ENCODE measurements around the gene LYRM1. TPM values are rescaled to one million over a fixed set of nuclear protein-coding genes. Genes with fewer than 3 reads are reported as not detected.
A peak's percentile ranks its signal among the peaks of the same experiment; 100 is the strongest.

LYRM1 gene
- total RNA-seq, 1 donor from 2014 or later = 33.9 TPM

DNA sequence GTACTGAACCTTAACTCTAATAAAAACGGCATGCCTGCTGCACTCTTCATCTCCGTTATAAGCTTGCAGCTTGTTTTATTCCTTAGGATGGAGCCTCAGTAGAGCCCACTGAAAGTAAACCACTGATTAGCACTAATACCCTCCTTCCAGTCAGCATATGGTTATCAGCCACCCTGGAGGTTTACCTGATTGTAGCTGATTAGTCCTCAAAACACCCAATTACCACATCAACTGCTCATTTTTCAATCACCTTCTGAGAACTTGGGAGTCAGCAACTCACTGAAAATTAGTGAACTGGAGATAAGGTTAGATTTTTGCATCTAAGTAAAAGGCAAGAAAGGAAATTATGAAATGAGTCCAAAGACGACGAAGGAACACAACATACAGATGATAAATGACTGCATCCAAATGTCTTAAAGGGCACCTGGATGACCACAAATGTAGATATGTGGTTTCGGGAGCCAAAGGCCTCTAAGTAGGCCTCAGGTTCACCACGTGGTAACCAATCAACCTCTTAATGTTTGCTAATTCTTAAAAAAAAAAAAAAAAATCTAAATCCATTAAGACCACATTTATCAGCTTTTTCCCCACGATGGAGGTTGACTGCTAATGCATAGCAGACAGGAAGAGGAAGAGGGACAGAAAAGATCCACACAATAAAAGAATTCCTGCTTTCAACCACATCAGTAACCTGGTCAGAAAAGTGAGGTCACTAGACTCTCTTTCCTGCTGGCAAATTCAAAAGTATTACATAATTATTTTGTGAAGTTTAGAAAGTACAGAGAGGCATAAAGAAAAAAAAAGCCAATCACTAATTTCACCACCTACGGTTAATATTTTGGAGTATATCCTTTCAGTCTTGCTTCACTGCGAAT is 28.4 kb upstream of the LYRM1 start:
- no peak for ATAC-seq
- DNase-seq (ENCODE audit: low spot score) = no peak

DNA sequence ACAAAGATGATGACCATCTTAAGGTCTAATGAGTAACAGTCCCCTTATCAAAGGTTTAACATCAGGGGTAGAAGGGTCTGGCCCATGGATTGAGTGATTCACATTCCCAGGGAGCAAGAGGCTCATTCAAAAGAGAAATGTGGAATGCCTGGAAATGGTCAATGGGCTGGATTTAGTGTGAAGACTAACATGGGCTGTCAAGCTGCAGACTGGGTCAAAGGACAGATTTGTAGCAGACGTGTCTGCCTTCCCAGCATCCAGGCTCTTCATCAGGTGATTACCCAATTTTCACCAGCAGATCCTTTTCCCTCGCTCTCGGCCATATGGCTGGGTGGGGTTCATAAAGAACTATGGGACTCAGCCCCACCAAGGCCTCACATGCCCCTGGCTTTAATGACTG is 27.2 kb upstream of the LYRM1 start:
- ATAC-seq (peak; percentile 56), DNase-seq (ENCODE audit: low spot score) (no peak)

DNA sequence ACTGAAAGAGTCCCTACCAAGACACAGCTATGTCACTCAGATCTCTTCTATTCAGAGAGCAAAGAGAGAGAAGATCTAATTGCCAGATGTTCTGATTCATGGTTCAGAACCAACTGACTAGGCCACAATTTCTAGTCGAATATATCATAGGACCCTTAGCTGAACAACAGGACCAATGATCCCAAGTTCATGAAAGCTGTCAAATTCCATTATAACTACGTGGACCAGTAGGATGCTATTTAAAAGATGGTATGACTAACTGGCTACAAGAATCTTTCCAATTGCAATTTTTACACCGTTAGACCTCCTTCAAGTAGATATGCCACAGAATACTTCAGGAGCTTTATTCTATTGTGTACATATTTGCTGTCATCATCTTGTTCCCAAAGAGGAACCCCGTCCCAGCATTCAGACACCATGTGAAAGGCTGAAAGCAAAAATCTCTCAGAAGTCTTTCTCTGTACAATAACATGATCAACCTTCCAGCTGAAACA is 26.4 kb upstream of the LYRM1 start:
- no peak for ATAC-seq

DNA sequence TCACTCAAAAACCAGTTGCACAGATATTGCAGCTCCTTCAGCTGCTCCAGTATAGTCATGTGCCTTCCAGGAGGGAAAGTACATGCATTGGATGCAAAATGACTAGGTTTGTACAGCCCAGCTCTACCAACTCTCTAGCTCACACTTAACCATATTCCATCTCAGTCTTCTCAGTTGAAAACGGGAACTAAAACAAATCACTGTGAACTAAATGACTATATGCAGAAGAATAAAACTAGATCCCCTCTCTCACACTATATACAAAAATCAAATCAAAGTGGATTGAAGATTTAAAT is 25.3 kb upstream of the LYRM1 start:
- DNase-seq (ENCODE audit: low spot score) (no peak), ATAC-seq (no peak)

More for the DNA sequence above, 26.4 kb upstream of the LYRM1 start:
- DNase-seq (ENCODE audit: low spot score) = no peak

DNA sequence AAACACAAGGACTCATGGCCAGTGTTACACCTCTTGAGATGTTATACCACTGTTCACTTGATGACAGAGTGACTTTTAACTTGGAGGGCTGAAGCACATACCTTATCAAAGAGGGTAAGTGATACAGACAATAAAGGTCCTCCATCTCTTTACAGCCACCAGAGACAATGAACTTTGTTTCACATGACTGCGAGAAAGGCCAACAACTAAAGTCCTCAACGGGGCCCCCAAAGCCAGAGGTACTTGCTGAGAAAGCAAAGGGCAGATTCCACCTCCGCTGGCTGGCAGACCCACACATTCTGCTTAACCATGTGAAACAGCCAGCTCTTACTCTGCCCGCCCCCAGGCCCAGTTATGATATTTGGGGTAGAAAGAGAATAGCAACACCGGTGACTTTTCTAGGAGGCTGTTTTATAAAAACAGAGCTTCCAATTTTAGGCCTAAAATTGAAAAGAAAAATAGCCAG is 21.9 kb upstream of the LYRM1 start:
- DNase-seq (ENCODE audit: low spot score) = peak; percentile 83
- peak; percentile 76 for ATAC-seq

DNA sequence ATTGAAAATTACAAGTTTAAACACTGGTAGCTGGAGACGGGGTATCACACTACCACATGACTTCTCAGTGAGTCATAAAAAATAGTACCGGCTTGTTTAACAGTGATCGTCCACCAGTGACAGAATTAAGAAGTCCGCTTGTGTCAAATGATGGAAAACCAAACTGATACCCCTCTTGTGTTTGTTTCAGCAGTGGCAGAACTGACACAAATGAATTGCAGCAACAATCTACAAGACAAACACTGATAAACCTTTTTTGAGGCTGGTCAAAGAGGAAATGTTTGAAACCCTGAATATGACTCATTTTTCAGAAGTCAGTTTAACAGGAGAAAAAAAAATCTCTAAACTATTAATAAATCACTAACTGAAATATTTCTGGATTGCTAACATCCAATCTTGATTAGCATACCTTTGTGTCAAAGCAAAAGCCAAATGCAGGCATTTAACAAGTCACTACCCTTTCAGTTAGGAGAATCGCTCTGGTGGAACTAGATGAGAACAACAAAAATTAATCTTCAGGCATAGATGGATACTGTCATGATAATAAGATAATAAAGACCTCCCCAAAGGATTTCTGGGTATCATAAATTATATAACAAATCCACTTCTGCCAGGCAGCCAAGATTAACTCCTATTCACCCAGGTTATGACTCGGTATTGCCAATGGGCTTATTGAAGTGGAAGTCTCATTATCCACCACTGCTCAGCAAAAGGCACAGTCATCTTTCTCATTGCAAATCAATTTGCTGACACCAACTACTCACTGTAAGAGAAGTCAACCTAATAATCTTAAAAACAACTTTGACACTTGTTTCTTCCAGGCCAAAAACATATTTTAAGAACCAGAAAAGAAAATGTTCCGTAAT is 21.2 kb upstream of the LYRM1 start:
- DNase-seq (ENCODE audit: low spot score) (no peak), ATAC-seq (no peak)

DNA sequence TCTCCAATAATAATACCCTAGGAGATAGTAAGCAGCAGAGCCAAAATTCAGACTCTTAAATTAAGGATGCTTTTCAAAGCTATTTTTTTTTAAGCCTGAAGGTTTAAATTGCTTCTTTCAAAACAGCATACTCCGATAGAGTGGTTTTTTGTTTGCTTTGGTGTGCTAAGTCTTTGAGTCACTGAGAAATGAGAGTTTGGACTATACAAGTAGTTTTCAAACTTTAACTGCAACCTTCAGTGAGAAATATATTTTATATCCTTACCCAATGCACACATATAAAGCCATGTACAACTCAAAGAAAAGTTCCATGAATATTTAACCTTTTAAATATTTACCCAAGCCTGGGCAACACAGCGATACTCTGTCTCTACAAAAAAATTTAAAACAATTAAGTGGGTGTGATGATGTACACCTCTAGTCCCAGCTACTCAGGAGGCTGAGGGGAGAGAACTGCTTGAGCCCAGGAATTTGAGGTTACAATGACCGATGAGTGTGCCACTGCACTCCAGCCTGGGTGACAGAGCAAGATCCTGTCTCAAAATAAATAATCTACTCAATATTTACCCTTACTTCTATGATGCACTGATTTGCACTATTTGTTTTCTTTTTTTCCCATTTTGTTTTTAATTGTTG is 19.6 kb upstream of the LYRM1 start:
- ATAC-seq (peak; percentile 7), DNase-seq (ENCODE audit: low spot score) (no peak)

DNA sequence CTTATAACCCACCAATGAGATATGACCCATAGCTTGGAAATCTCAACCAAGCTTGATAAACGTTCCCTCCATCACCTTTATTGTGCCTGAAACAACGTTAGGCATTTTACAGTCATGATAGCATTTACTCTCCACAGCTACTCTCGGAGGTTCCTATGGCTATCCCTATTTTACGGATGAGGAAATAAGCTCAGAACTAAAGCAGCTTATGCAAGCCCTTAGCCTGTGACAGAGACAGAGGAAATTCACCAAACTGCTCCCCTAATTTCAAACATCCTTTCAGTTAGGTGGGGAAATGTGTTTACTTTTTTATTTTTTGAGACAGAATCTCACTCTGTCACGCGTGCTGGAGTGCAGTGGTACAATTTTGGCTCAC is 19.1 kb upstream of the LYRM1 start:
- ATAC-seq = peak; percentile 9

DNA sequence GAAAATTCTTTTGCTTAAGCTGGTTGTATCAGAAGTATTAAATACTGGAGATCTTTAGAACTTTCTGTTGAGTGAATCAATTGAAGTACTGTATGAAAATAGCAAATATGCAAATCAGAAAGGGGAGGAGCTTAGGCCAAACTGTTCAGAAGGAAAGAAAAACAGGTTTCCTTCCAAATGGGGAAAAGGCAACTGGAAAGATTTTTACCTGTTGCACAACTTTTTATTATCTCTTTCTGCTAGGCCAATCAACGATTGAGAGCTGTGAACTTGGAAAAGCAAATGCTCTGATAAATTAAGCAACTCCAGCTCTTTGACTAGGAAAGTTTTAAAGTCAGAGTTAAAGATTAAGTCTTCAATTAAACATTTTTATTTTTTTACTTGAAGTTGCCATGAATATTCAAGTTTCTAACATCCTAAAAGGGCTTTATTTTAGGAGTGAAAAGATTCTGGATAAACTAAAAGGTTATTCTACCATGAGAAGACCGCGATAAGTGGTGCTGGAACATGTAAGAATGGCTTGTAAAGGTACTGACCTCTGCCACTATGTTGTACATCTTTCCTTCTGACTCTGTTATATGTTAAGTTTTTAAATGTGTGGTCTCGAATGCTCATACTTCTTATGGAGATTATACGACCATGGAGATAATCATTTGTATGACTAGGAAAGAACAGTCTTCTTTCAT is 16.9 kb upstream of the LYRM1 start:
- ATAC-seq = peak; percentile 55

More for the DNA sequence above, 19.1 kb upstream of the LYRM1 start:
- DNase-seq (ENCODE audit: low spot score) = no peak

DNA sequence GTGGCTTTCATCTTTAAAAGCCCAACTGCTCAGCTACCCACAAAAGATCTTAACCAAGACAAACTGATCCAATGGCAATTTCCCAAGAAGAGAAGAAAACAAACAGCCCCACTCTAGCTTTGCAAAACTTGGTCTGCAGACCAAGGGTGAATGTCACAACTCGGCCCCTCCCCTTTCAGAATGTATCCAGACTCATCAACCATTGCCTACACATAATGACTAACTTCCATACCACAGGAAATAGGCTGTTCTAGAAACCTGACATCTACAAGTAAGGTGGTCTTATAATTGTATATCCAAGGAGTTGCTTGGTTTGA is 16.4 kb upstream of the LYRM1 start:
- DNase-seq (ENCODE audit: low spot score) (peak; percentile 78), ATAC-seq (peak; percentile 69)

More for the DNA sequence above, 16.9 kb upstream of the LYRM1 start:
- no peak for DNase-seq (ENCODE audit: low spot score)

DNA sequence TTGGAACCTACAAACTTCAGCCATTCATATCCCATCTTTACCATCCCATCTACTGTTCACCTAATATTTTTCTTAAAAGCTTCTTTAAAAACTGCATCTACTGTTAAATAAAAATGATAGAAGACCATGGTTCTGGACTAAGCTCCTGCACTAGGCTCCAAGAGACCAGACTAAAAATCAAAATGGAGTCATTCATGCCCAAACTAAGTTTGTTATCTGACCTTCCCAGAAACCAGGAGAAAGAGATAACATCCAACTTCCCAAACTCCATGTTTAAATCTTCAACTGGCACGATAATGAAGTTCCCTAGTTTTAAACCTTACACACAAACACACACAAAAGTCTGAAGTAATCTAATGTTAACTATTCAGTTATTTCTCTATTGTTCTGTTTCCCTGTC is 14.3 kb upstream of the LYRM1 start:
- DNase-seq (ENCODE audit: low spot score) = no peak

DNA sequence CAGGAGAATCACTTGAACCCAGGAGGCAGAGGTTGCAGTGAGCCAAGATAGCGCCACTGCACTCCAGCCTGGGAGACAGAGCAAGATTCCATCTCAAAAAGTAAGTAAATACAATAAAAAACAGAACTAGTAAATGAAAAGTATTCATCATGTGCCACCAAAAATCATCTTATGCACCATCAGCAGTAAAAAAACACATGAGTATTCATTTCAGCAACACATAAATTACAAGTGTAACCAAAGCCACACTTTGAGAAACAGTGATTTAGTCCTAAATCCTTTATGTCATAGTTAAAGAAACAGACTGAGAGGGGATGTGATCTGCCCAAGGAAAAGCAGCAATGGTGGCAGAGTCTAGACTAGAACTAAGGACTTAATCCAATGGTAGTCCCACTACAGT is 13.4 kb upstream of the LYRM1 start:
- ATAC-seq = no peak

More for the DNA sequence above, 14.3 kb upstream of the LYRM1 start:
- no peak for ATAC-seq

DNA sequence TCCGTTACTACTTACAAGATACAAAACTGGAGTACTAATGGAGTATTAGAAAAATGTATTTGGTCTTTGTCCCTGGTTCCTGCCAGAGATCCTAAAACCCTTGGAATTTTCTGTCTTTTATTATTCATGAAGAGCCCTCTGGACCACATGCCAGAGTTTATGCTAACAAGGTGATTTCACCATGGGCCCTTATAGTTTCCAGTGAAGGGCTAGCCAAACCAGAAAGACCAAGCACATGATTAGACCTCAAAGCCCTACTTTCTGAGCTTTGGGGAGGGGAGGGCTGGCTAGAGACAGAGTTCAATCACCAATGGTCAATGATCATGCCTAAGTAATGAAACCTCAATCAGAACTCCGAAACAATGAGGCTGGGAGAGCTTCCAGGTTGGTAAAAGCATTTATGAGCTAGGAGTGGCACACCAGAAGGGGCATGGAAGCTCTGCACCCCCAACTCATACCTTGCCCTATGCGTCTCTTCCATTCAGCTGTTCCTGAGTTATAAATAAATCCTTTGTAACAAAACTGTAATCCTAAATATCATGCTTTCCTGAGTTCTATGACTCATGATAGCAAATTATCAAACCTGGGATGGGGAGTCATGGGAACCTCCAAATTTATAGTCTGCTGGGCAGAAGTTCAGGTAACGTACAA is 10.8 kb upstream of the LYRM1 start:
- no peak for DNase-seq (ENCODE audit: low spot score)
- peak; percentile 64 for ATAC-seq

More for the DNA sequence above, 13.4 kb upstream of the LYRM1 start:
- no peak for DNase-seq (ENCODE audit: low spot score)

DNA sequence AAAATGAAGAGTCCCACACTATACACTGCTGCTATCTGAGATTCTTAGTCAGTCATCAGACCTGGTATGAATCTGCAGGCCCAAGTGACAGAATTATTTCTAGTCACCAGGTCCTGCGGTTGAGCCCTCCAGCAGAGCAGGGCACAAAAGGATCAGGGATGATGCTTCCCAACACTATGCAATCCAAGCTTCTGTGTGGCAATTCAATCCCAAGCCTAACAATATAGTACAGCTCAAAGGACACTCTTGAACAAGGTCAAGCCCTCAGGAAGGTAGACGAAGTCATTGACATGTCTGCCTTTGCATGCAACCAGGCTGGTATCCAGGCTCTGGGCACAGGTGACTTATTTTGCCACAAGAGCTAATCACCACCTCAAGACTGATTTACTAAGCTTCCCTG is 6.2 kb upstream of the LYRM1 start:
- DNase-seq (ENCODE audit: low spot score) (no peak), ATAC-seq (no peak)

DNA sequence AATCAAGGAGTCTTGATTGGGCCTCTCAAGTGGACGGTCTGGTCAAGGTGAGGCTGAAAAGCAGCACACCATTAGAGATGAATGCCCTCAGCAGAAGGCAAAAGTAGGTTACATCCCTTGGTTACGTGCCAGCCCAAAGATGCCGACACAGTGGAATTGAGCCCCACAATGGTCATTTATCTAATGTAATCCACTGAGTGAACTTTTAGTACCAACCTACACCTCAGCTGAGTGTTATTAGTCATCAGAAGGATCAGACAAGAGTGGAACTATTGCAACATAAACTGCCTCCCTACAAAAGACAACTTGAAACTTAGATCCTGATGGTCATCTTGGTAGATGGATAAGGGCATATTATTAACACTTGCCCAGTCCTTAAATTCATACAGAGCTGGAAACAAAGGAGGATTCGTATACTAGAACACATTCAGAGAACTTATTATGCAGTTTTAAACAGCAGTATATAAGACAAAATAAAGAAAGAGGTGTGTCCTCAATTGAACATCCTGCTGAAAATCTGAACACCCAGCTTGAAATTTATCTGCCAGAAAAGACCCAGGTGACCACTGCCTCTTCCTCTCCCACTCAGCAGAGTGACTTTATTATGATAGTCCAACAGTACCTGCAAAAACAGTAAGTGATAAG is 3.2 kb upstream of the LYRM1 start:
- peak; percentile 51 for DNase-seq (ENCODE audit: low spot score)
- no peak for ATAC-seq

DNA sequence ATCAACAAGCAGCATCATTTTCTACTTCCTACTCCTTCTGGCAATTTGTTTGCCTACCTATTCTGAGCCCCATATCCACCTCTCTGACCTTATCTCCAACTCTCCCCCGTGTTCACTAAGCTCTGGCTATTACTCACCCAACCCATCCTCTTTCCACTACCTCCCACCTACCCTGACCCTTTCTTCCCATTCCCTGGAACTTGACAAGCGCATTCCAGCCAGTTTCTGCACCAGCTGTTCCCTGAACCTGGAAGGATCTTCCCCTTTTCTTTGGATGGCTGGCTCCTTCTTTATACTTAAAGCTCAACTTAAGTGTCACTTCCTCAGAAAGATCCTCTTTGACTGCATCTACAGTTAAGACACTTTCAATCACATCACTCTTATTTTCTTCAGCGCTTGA is 2.6 kb upstream of the LYRM1 start:
- DNase-seq (ENCODE audit: low spot score) = no peak
- no peak for ATAC-seq

DNA sequence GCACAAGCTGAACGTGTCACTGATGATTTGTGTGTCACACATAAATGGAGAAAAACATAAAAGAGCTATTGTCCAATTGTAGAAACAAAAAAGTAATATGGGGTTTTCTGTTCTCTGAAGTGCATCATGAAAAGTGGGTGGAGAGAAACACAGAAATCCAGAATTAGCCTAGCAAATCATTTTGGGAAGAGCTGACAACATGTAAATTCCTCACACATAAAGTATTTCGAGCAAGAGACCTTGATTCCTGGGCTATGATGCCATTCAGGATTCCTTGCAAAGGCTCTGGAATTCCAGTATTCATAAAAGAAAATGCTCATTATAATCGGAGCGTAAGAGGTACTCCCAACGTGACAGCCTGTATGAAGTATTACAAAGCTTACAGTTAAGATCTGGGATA is 1.5 kb upstream of the LYRM1 start:
- DNase-seq (ENCODE audit: low spot score) = no peak
- ATAC-seq = no peak

DNA sequence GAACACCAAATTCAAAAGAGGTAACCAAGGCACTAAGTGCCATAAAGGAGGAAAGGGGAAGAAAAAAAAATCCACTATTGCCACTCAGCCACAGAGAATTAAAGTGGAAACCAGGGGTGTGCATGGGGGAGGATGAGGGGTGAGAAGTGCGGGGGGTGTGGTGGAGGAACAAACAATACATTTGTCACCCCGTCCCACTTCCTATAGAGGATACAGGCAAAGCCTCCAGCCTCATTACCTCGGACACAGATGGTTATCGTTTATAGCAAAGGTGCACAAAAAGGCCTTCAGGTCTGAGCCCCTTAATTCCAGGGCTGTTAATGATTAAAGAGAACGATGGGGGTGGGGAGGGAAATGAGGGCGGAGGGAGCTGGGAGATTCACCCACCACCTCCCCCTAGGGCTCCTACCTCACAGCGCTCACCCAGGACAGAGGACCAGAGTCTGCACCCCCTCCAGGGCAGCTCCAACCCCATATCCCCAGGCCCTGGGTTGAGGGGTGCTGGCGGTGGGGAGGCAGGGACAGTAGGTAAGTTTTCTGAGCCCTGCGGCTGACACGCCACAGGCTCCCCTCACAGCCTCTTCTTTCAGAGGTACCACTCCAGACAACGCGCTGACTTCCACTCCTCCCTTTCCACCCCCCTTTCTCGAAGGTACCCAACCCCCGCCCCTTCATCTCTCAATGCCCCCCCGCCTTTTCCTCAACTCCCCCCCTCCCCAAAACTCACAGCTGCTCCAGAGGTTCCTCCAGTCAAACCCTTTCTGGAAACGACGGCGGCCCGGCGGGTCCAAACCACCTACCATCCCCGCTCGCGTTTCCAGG is 883 bp upstream of the LYRM1 start:
- peak; percentile 75 for DNase-seq (ENCODE audit: low spot score)

DNA sequence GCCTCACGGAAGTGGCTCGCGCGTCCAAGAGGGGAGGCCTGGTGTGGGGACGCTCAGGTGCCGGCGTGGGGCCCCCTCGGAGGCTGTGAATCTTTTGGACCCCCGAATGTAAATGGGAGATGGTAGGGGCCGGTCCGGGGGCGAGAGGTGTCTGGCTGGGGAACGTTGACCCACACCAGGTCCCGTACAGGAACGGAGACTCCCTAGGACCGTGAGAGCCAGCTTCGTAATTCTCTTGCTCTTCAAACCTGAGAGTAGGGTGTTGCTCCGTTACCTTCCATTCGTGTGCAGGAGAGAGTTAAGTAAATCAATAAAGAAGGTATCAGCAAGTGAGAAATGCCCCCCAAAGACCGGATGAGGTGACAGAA is 481 bp downstream of the LYRM1 start:
- peak; percentile 1 for ATAC-seq
- no peak for DNase-seq (ENCODE audit: low spot score)

More for the DNA sequence above, 883 bp upstream of the LYRM1 start:
- ATAC-seq = peak; percentile 63
